GM18502 (cell line): ENCODE measurements around the gene CDK8.
"Not testable (repeated sequence)": the region's sequence is repeated elsewhere in the genome, so short reads cannot be mapped to it uniquely, and the experiment has no call there.

Source experiments
- ATAC-seq: cut with Tn5 transposase; IDR thresholded peaks from one replicate; pipeline ENCODE4 v1.9.1; 2021; ENCODE audit warnings: mild to moderate bottlenecking; ENCODE audit not compliant: unreplicated experiment, poor library complexity

The CDK8 gene

DNA sequence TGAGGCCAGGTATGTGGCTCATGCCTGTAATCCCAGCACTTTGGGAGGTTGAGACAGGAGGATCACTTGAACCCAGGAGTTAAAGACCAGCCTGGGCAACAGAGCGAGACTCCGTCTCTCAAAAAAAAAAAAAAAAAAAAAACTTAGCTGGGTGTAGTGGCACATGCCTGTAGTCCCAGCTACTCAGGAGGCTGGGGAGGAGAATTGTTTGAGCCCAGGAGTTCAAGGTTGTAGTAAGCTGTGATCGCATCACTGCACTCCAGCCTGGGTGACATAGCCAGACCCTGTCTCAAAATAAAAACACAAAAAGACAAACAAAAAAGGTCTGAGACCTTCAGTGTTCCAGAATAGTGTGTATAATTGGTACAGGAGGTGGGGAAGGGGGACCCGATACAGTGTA, 1.9 kb upstream of the CDK8 start:
- ATAC-seq: not testable (repeated sequence)

DNA sequence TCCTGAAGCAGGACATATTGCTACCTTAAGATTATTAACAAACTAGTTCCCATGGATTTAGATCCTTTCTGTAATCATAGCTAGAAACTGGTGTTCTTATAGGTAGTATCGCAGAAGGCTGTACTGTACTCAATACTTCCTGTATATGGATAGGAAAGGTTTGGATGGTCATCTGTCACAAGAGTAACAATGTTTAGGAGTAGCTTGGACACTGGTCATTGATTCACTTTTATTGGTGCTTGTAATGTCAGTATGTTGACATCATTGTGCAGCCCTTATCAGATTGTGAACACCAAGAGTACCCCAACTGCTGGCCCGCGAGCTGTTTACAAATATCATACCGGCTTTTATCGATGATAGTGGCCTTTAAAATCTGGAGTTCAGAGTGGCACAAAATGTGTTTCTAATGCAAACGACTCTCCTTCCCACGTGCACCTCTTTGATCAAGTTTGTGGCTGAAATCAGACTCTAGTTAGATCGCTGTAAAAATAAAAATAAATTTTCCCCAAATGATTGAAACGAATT, 605 bp upstream of the CDK8 start:
- ATAC-seq: no peak

DNA sequence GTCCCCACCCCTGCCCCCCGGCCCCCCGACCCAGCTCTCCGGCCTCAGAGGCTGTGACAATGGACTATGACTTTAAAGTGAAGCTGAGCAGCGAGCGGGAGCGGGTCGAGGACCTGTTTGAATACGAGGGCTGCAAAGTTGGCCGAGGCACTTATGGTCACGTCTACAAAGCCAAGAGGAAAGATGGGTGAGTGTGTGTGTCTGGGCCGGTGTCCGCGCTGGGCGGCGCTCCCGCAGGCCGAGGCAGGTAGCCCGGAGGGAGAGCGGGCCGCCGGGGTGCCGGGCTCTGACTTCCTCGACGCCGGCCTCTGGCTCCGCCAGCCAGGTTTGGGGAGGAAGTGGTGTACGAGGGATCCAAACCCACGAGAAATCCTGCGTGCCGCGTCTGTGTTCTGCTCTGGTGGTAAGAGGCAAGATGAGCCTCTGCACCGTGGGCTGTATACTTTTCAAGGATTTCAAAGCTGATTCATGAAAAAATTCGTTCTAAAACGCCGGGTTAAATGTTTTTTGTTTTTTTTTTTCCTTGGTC, 718 bp downstream of the CDK8 start:
- ATAC-seq: peak; percentile 34

DNA sequence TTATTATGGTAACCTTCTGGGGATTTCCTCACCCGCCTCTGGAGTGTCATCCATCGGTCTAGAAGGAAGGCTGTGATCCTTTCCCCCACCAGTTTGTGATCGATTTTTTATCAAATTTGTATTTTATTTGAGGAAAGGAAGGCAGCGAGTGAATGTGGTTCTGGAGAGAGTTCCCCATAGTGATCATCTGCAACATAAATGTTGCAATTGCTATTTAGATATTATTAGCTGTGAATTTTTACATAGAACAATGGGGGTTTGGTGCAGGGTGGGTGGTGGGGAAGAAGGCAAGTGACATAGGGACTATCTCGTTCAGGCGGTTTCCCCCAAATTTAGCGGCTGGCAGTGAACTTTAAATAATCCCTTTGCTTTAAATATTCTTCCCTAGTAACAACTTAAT, 1.2 kb downstream of the CDK8 start:
- no peak for ATAC-seq

DNA sequence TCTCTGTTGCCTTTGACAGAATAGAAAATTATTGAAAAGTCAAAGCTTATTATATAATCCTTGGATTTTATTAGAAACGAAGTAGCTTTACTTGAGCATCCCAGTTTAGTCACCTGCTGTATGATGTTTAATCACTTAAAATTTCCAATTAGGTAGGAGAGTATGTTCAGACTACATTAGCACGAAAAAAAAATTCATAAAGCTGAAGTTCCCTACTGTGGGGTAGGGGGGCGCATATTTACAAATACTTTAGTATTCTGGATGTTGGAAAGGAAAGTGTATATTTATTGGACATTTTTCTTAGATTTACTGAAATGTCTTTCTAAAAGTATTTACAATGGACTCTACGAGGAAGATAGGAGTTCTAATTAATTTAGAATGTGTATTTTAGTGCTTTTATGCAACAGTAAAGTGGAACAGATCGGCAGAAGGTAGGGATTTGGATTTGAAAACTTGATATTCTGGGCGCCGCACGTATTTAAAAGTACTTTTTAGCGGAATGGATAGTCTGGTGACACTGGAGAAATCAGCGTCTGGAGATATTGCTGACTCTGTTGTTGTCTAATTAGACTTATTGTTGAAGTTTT, 1.9 kb downstream of the CDK8 start:
- no peak for ATAC-seq

DNA sequence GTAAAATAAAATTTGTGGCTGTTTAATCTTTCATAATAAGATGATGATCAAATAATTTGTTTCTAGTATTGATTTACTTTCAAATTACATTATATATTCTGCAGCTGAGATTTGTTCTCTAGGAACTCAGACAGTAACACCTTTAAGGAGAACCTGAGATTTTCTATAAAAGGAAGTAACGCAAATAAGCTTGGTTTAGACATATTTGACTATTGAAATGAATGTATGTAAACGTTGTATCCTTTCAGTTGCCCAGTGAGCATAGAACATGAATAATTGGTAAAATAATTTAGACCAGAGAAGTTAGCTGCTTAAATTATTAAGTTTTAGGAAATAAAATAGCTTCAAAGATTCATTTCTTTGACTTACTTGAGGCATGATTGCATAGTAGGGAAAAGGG, 3.1 kb downstream of the CDK8 start:
- no peak for ATAC-seq

DNA sequence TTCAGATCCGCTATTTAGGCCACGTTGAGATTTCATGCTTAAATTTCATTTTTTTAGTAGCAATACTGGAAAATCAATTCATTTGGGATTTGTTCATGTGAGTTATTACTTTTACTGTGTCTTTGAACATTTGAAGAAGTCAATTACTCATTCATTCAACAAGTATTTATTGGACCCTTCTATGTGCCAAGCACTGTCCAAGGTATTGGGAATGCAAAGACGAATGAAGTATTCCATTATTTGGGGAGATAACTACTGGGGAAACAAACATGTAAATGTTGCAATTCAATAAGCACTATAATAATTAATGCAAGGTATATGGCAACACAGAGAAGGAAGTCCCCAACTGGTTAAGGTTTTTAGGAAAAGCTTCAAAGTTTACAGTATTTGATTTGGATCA, 5.7 kb downstream of the CDK8 start:
- no peak for ATAC-seq

DNA sequence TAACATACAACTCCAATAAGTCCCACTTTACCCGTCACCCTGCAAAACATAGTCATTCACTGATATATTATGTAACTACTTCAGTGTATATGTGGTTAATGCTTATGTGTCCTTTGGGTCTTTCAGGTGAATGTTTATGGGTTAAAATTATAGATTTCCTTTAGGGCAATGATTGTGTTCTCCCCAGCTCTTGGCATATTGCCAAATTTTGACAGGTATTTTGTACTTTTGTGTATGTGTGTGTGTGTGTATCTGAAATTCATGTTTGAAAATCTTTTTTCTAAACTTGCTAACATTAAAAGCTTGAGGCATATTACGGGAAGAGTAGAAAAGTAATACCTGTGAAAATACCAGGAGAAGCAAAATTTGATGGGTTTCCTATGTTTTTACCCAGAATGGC, 8.2 kb downstream of the CDK8 start:
- no peak for ATAC-seq

DNA sequence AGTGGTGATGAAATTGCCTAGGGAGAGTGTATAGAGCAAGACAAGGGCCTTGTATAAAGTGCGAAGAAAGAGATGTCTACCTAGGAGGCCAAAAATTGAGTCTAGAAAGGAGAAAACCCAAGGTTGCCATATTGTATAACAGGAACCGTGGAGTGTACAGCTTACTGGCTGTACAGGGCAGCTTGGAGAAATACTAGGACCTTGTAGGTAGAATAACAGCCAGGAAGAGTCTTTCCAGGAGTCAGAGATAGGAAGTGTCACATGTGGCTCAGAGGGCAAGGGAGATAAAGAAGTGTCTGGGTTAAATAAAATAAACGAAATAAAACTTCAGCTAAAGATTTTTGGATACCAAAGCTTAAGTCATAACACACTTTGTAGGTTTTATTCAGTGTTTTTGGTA, 12.4 kb downstream of the CDK8 start:
- ATAC-seq: no peak

DNA sequence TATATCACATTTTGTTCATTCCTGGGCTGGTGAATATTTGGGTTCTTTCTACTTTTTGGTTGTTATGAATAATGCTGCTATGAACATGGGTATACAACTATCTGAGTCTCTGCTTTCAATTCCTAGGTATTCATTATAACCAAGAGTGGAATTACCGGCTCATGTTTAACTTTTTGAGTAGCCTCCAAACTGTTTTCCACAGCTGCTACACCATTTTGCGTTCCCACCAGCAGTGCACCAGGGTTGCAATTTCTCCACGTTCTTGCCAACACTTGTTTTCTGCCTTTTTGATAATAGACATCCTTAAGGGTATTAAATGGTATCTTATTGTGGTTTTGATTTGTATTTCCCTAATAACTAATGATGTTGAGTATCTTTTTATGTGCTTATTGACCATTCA, 16.8 kb downstream of the CDK8 start:
- no peak for ATAC-seq

DNA sequence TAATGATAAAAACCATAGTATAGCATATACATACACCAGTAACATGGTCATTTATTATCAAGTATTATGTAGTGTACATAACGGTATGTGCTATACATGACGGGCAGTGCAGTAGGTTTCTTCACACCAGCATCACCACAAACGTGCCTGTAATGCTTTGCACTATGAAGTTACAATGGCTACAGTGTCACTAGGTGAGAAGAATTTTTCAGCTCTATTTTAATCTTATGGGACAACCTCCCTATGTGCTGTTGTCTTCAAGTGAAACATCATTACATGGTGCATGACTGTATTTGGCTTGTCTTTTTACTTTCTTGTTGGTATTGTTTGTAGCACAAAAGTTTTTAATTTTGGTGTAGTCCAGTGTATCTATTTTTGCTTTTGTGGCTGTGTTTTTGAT, 18.7 kb downstream of the CDK8 start:
- no peak for ATAC-seq

DNA sequence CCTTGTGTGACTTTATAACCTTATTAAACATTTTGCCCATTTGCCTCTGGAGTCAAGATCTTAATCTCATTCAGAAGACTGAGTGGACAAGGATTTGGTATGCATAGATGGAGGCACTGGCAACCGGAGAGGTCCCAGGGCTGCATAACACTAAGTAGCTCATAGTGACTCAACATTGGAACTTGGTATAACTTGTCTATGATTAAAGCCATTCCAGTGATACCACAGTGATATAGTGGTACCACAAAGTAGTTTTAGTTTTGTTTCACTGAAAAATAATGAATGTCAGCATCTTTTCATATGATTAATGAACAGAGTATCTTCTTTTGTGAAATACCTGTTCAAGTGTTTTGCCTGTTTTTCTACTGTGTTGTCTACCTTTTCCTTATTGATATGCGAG, 26.4 kb downstream of the CDK8 start:
- no peak for ATAC-seq

DNA sequence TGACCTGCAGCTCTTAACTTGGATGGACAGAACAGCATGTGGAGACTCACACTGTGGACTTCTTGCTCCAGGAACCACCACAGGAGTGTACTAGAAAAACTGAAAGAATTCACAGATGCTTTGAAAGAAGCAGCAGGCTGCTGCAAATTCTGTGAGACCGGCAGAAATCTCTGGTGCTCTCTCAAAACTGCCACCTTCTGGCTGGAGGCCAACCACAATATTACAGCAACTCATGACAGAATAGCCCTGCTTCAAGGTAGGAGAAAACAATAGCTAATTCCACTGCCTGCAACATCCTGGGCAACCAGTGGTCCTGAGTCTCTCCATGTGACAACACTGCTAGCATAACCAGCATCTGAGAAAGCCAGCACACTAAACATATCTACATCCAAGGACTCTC, 26.9 kb downstream of the CDK8 start:
- ATAC-seq: no peak

DNA sequence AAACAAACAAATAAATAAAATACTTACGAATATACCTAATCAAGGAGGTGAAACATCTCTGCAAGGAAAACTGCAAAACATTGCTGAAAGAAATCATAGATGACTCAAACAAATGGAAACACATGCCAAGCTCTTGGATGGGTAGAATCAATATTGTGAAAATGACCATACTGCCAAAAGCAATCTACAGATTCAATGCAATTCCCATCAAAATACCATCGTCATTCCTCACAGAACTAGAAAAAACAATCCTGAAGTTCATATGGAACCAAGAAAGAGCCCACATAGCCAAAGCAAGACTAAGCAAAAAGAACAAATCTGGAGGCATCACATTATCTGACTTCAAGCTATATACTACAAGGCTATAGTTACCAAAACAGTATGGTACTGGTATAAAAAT, 32.0 kb downstream of the CDK8 start:
- not testable (repeated sequence) for ATAC-seq

DNA sequence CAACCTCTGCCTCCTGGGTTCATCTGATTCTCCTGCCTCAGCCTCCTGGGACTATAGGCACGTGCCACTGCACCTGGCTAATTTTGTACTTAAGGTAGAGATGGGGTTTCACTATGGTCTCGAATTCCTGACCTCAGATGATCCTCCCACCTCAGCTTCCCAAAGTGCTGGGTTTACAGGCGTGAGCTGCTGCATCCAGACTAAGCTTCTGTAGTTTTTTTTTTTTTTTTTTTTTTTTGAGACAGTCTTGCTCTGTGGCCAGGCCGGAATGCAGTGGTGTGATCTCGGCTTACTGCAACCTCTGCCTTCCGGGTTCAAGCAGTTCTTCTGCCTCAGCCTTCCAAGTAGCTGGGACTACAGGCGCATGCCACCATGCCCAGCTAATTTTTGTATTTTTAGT, 34.9 kb downstream of the CDK8 start:
- not testable (repeated sequence) for ATAC-seq

DNA sequence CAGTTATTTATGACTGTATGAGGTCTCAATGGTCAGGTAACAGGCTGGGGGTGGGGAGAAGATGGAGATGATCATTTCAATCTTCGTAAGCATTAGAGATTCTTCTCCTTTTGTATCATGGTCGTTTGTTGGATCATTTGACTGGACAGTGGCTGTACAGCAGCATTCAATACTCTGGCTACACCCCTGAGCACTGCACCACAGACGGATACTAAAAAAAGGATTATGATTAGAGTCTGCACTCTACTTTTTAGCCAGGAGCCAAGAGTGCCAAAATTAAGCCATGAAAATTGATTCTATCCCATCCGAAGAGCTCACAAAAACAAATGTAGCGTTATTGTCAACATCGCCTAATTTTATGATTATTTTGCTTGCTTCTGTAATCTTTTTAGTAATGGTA, 41.9 kb downstream of the CDK8 start:
- ATAC-seq: no peak

DNA sequence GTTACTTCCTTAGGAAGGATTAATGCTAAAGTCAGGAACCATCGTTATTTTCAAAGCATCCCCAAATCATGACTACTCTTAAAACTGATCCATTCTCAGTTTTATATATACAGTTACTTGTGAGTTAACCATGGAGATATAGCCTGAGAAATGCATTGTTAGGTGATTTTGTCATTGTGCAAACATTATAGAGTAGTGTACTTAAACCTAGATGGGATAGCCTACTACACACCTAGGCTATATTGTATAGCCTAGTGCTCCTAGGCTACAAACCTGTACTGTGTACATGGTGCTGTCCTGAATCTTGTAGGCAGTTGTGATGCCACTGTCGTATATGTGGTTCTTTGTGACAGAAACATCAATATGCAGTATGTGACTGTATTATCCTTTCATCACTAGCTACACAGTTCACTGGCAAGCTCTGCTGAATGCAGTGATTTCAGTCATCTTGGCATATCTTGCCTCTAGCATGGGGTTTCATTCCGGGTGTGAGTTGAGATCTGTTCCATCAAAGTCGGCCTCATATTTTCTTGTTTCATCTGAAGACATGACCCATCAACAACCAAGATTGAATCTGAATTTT, 45.3 kb downstream of the CDK8 start:
- no peak for ATAC-seq

DNA sequence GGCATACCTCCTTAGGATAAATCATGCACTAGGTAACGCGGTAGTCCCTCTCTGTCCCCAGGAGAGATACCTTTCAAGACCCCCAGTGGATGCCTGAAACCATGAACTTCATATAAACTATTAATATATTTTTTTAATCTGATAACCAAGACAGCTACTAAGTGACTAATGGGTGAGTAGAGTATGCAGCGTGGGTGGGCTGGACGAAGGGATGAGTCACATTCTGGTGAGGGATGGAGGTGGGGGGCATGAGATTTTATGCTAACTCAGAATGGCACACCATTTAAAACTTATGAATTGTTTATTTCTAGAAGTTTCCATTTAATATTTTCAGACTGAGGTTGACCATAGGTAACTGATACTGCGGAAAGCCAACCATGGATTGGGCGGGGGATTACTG, 46.2 kb downstream of the CDK8 start:
- ATAC-seq: no peak

DNA sequence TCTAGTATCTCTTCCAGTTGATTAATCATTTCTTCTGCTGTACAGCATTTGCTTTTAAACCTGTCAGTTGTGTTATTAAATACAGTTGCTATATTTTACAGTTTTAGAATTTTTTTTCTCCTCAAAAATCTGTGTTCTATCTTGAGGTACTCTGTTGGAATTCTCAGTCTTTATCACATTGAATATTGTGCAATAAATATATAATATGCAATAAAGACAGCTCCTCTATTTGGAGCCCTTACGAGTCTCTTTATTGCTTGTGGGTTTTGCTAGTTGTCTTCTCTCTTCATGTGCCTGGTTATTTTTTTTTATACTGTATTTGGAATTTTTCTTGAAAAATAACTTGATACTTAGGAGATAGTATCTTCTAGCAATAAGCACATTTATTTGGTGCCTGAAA, 51.7 kb downstream of the CDK8 start:
- ATAC-seq: no peak

DNA sequence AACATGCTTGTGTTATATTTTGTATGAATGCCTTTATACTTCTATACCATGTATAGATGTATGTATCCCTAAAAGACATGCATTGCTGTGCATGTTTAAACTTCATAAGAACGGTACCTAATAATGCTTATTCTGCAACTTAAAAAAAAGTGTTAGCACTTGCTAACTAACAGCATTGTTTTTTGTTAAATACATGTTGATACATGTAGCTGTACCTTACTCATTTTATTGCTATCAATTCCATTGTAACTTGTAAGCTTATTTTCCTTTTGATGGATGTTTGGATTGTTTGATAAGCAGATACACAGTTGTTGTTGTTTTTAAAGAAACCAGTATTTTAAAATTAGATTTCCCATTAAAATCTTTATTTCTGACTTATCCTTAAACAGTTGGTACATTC, 53.8 kb downstream of the CDK8 start:
- ATAC-seq: no peak

DNA sequence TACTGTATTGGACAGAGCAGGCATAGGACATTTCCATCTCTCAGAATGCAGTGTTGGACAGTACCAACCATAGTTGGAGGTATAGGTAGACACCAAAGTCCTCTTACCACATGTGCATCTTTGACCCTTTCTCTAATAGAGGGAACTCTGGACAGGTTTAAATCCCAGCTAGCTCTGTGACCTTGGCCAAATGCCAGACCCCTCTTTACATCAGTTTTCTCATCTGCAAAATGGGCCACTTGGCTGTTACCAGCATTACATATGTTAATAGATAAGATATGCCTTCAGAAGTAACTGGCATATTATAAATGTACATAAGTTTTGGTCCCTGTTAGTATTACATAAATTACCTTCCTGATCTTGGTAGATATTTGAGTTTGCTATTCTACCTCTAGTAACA, 54.3 kb downstream of the CDK8 start:
- ATAC-seq: no peak

DNA sequence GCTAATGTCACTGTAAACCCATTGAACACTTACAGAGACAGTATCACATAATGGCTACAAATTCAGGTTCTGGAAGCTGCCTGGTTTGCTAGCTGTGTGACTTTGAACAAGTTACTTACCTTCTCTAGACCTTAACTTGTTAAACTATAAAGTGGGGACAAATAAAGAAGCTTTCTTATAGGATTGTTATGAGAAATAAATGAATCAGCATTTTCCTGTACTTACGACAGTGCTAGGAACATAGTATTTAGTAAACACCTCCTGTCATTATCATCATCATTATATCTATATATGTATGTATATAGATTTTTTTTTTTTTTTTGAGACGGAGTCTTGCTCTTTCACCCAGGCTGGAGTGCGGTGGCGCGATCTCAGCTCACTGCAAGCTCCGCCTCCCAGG, 54.9 kb downstream of the CDK8 start:
- ATAC-seq: no peak
